IMR-90 (cell line): ENCODE data around the gene KCTD18. TPM values are rescaled to one million over a fixed set of nuclear protein-coding genes. Genes with fewer than 3 reads are reported as not detected.

Experiments
- ATAC-seq: fragments of 200-7000 bp; cut with Tn5 transposase; 2 replicates; pipeline ENCODE4 v1.9.1; 2020; ENCODE audit warnings: low read depth, mild to moderate bottlenecking, moderate library complexity
- BruUV-seq: library from RNA; stranded (reverse); fragments of 400-500 nt; replicated peaks from 2 replicates; lab custom pipeline; 2021; lab: Mats Ljungman, UMichigan
- CTCF ChIA-PET: fragments of 300-600 bp; formaldehyde crosslinking; extraction: SDS; loops from one replicate; lab custom pipeline; 2021; ENCODE audit warnings: antibody characterized with exemption; lab: Yijun Ruan, JAX
- POLR2A ChIA-PET: fragments of 300-600 bp; sonication (Branson Sonifier 250); formaldehyde crosslinking; loops from one replicate; lab custom pipeline; 2022; ENCODE audit warnings: antibody characterized with exemption; ENCODE audit not compliant: unreplicated experiment; lab: Charles Lee
- DNase-seq: peaks from one replicate; pipeline ENCODE4 v3.0.0; 2013
- H2AFZ ChIP-seq: replicated peaks from 2 replicates; pipeline ENCODE3; 2013; ENCODE audit warnings: low read length, mild to moderate bottlenecking; ENCODE audit not compliant: poor library complexity
- H2AK5ac ChIP-seq: 2 replicates; pipeline ENCODE4 v1.6.1; 2013; ENCODE audit warnings: low read depth, low read length, inconsistent platforms
- H2AK9ac ChIP-seq: replicated peaks from 2 replicates; pipeline ENCODE3; 2013; ENCODE audit warnings: mild to moderate bottlenecking, low read depth, low read length, moderate library complexity; ENCODE audit not compliant: poor library complexity
- H2BK120ac ChIP-seq: 2 replicates; pipeline ENCODE4 v1.6.1; 2013; ENCODE audit warnings: low read depth, low read length, inconsistent platforms
- H2BK15ac ChIP-seq: 3 replicates; pipeline ENCODE4 v1.6.1; 2013; ENCODE audit warnings: low read depth, low read length, inconsistent platforms
- H2BK20ac ChIP-seq: 2 replicates; pipeline ENCODE4 v1.6.1; 2013; ENCODE audit warnings: low read depth, mild to moderate bottlenecking, inconsistent platforms, low read length, moderate library complexity
- H2BK5ac ChIP-seq: 2 replicates; pipeline ENCODE4 v1.6.1; 2013; ENCODE audit warnings: mild to moderate bottlenecking, low read depth, low read length, inconsistent platforms; ENCODE audit not compliant: poor library complexity, severe bottlenecking
- H3K14ac ChIP-seq: replicated peaks from 2 replicates; pipeline ENCODE4 v1.6.1; 2013; ENCODE audit warnings: low read depth, low read length, inconsistent platforms
- H3K18ac ChIP-seq: 2 replicates; pipeline ENCODE4 v1.6.1; 2013; ENCODE audit warnings: low read depth, low read length, control low read depth
- H3K23ac ChIP-seq: 2 replicates; pipeline ENCODE4 v1.6.1; 2013; ENCODE audit warnings: low read depth, low read length, inconsistent platforms
- H3K27ac ChIP-seq: 2 replicates; pipeline ENCODE4 v1.5.1; 2013; ENCODE audit warnings: mild to moderate bottlenecking, control low read depth, low read length; ENCODE audit not compliant: insufficient read depth
- H3K27me3 ChIP-seq: 2 replicates; pipeline ENCODE4 v1.6.1; 2013; ENCODE audit warnings: low read length; ENCODE audit not compliant: control insufficient read depth, insufficient read depth
- H3K36me3 ChIP-seq: 2 replicates; pipeline ENCODE4 v1.6.1; 2013; ENCODE audit warnings: low read length, mixed read lengths; ENCODE audit not compliant: control insufficient read depth, insufficient read depth
- H3K4ac ChIP-seq: 2 replicates; pipeline ENCODE4 v1.6.1; 2013; ENCODE audit warnings: low read depth, low read length, inconsistent platforms
- H3K4me1 ChIP-seq: 2 replicates; pipeline ENCODE4 v1.6.1; 2013; ENCODE audit warnings: low read length, mixed read lengths; ENCODE audit not compliant: control insufficient read depth, insufficient read depth
- H3K4me2 ChIP-seq: 2 replicates; pipeline ENCODE4 v1.6.1; 2013; ENCODE audit warnings: low read depth, mild to moderate bottlenecking, control low read depth, low read length, moderate library complexity
- H3K4me3 ChIP-seq: 2 replicates; pipeline ENCODE4 v1.5.1; 2013; ENCODE audit warnings: low read depth, mild to moderate bottlenecking, control low read depth, low read length, moderate library complexity; ENCODE audit not compliant: insufficient read depth
- H3K56ac ChIP-seq: 2 replicates; pipeline ENCODE4 v1.6.1; 2013; ENCODE audit warnings: low read length, inconsistent platforms; ENCODE audit not compliant: insufficient read depth; ENCODE audit errors: extremely low read depth
- H3K79me1 ChIP-seq, 2 experiments: 2 replicates each; pipeline ENCODE4 v1.6.1; 2013; ENCODE audit warnings: low read length in 2 of 2, inconsistent platforms in 1 of 2, low read depth in 1 of 2
- H3K9ac ChIP-seq: 2 replicates; pipeline ENCODE4 v1.6.1; 2013; ENCODE audit warnings: low read depth, low read length, control low read depth
- H3K9me1 ChIP-seq: 2 replicates; pipeline ENCODE4 v1.6.1; 2013; ENCODE audit warnings: low read length, inconsistent platforms; ENCODE audit not compliant: insufficient read depth
- H3K9me3 ChIP-seq: 2 replicates; pipeline ENCODE4 v1.6.1; 2013; ENCODE audit warnings: low read length; ENCODE audit not compliant: control insufficient read depth, insufficient read depth
- H4K20me1 ChIP-seq: 2 replicates; pipeline ENCODE4 v1.6.1; 2013; ENCODE audit warnings: low read length, inconsistent platforms; ENCODE audit not compliant: insufficient read depth
- H4K5ac ChIP-seq: 2 replicates; pipeline ENCODE4 v1.6.1; 2013; ENCODE audit warnings: mild to moderate bottlenecking, low read depth, low read length, control low read depth
- H4K8ac ChIP-seq, 2 experiments: 2 replicates each; pipeline ENCODE4 v1.6.1; 2013; ENCODE audit warnings: low read depth in 2 of 2, low read length in 2 of 2, control low read depth in 1 of 2, inconsistent platforms in 1 of 2
- H4K91ac ChIP-seq: 2 replicates; pipeline ENCODE4 v1.6.1; 2013; ENCODE audit warnings: low read depth, low read length, inconsistent platforms; ENCODE audit not compliant: insufficient read depth
- CEBPB ChIP-seq: IDR thresholded peaks from 2 replicates; pipeline ENCODE4 v1.6.1; 2012; ENCODE audit warnings: low read depth, low read length, improper control_type of control experiment
- ELK1 ChIP-seq: fragments of 150-350 bp; IDR thresholded peaks from 2 replicates; pipeline ENCODE4 v1.6.1; 2016; ENCODE audit warnings: low read depth, mild to moderate bottlenecking, low read length, moderate library complexity, borderline replicate concordance
- MAFK ChIP-seq: IDR thresholded peaks from 2 replicates; pipeline ENCODE4 v1.6.1; 2012; ENCODE audit warnings: low read depth, low read length, improper control_type of control experiment
- NFE2L2 ChIP-seq: fragments of 150-350 bp; IDR thresholded peaks from 2 replicates; pipeline ENCODE4 v1.6.1; 2016; ENCODE audit warnings: low read depth, mild to moderate bottlenecking, low read length
- RAD21 ChIP-seq: IDR thresholded peaks from 2 replicates; pipeline ENCODE4 v1.6.1; 2012; ENCODE audit warnings: low read length, improper control_type of control experiment
- RFX5 ChIP-seq: IDR thresholded peaks from 2 replicates; pipeline ENCODE4 v1.8.0; 2012; ENCODE audit warnings: low read depth, mild to moderate bottlenecking, low read length, moderate library complexity
- SMC3 ChIP-seq: fragments of 150-350 bp; IDR thresholded peaks from 2 replicates; pipeline ENCODE4 v1.6.1; 2016; ENCODE audit warnings: low read depth, mild to moderate bottlenecking, antibody characterized with exemption, low read length, moderate library complexity
- WGBS, 2 experiments: methylation state at CpG; one replicate each; pipeline versions ENCODE4 v1.1.5 to v1.1.7; 2013; ENCODE audit warnings: missing lambda C conversion rate in 2 of 2; ENCODE audit not compliant: insufficient read length in 1 of 2; ENCODE audit errors: extremely low coverage in 2 of 2; 5-methylcytosine and 5-hydroxymethylcytosine counted together
- dilution Hi-C: fragments of 300-500 bp; cut with HindIII; formaldehyde crosslinking; loops from one replicate; pipeline ENCODE4 v1.14.3; 2018; ENCODE audit warnings: low sequenced_read_pairs; ENCODE audit not compliant: unreplicated experiment
- in situ Hi-C: fragments of 300-500 bp; cut with MboI; formaldehyde crosslinking; loops from 3 replicates; pipeline ENCODE4 v1.14.3; 2019; ENCODE audit warnings: low sequenced_read_pairs, inconsistent platforms, mixed read lengths
- intact Hi-C: fragments of 100-400 bp; cut with micrococcal nuclease; formaldehyde crosslinking; loops from 2 replicates; pipeline ENCODE4 v1.10.0; 2022
- polyA plus RNA-seq, 3 experiments: library from polyadenylated mRNA; depleted of rRNA; stranded (reverse); fragments of >200 nt; gene quantifications; 2 replicates each; pipeline ENCODE4 v1.2.3, GENCODE V29; 2012; ENCODE audit warnings: low replicate concordance in 1 of 3
- total RNA-seq: library from RNA; depleted of rRNA; stranded (reverse); fragments of >200 nt; gene quantifications from 2 replicates; pipeline ENCODE4 v1.2.3, GENCODE V29; 2012

KCTD18 gene
- total and polyA plus RNA-seq, 2 of the 4 experiments (the other 2 are of a cell fraction), result 6.7 to 10.4 TPM

GRCh38 chr2:200525066-200525465 lies 15.2 kb upstream of the KCTD18 start:
- Histone ChIP-seq H3K9me1 (no peaks in the 10 kb centered on the region), H2BK5ac (peak overlapping the region; percentile 87), H4K91ac (no peak overlapping the region), H3K23ac (no peak overlapping the region), H3K14ac (no peak overlapping the region), H4K5ac (no peak overlapping the region), H4K8ac (peak overlapping the region in 1 of 2 experiments; percentile 34; a peak in 2 of 4 replicates), H3K18ac (no peak overlapping the region; the same call in 1 of the 2 replicates), H3K9ac (peak overlapping the region; percentile 65; the same call in 1 of the 2 replicates), H2BK15ac (no peak overlapping the region), H3K56ac (no peak overlapping the region), H2BK120ac (no peak overlapping the region), H3K27me3 (peaks cover 12% of the 10 kb centered on the region), H3K9me3 (no peaks in the 10 kb centered on the region), H3K27ac (peak overlapping the region; percentile 57; the same call in 1 of the 2 replicates), H4K20me1 (no peaks in the 10 kb centered on the region), H3K4me1 (no peaks in the 10 kb centered on the region), H3K4me3 (no peak overlapping the region), H2AK5ac (no peak overlapping the region), H3K79me1 (peaks cover 18 to 32% of the 10 kb centered on the region in 2 experiments; a peak in 3 of 4 replicates), H3K36me3 (no peaks in the 10 kb centered on the region), H3K4ac (no peak overlapping the region), H3K4me2 (peak overlapping the region; percentile 95), H2AK9ac (no peak overlapping the region), H2BK20ac (no peak overlapping the region), H2AFZ (no peak overlapping the region)
- ChIA-PET CTCF (interaction anchor here (0.8 kb wide), 1 partner anchor 15 kb away, joined by 5 read pairs; the partner anchor contains the start of gene KCTD18), POLR2A (no interaction called here)
- in situ Hi-C loops, result no loop called here
- BruUV-seq, result no TSS peak
- TF ChIP-seq RFX5, result no peak
- no peak for TF ChIP-seq CEBPB
- TF ChIP-seq SMC3, result no peak
- TF ChIP-seq RAD21, result no peak
- no peak for TF ChIP-seq NFE2L2
- no peak for TF ChIP-seq MAFK
- TF ChIP-seq ELK1, result no peak
- DNase-seq (peak; percentile 54), ATAC-seq (no peak)
- intact Hi-C loops, result no loop called here
- WGBS, 2 experiments, result no CpG with 5 or more reads among the region's 2 CpGs
- dilution Hi-C loops, result no loop called here
